ENCODE measurements around the gene GNB2. TPM values are rescaled to one million over a fixed set of nuclear protein-coding genes. Genes with fewer than 3 reads are reported as not detected.
"Not testable (repeated sequence)": the region's sequence is repeated elsewhere in the genome, so short reads cannot be mapped to it uniquely, and the experiment has no call there.

Gene GNB2
- total RNA-seq, 1 donor from 2014 or later, result 229 TPM

GRCh38 chr7:100692578-100692961, 19.0 kb downstream of the GNB2 start:
- Mint-ChIP-seq H3K4me3 (peak overlapping the region; percentile 95), H3K27ac (ENCODE audit: unreplicated experiment) (peak overlapping the region; percentile 93), H3K9me3 (no peaks in the 10 kb centered on the region), H3K36me3 (ENCODE audit: low read depth) (no peaks in the 10 kb centered on the region), H3K27me3 (ENCODE audit: low read depth) (peaks cover 26% of the 10 kb centered on the region), H3K4me1 (peaks cover 18% of the 10 kb centered on the region)
- no peak for TF ChIP-seq CTCF (conservative IDR thresholded peaks at IDR 0.05)
- no peak for DNase-seq (ENCODE audit: low read depth, low spot score)

DNA sequence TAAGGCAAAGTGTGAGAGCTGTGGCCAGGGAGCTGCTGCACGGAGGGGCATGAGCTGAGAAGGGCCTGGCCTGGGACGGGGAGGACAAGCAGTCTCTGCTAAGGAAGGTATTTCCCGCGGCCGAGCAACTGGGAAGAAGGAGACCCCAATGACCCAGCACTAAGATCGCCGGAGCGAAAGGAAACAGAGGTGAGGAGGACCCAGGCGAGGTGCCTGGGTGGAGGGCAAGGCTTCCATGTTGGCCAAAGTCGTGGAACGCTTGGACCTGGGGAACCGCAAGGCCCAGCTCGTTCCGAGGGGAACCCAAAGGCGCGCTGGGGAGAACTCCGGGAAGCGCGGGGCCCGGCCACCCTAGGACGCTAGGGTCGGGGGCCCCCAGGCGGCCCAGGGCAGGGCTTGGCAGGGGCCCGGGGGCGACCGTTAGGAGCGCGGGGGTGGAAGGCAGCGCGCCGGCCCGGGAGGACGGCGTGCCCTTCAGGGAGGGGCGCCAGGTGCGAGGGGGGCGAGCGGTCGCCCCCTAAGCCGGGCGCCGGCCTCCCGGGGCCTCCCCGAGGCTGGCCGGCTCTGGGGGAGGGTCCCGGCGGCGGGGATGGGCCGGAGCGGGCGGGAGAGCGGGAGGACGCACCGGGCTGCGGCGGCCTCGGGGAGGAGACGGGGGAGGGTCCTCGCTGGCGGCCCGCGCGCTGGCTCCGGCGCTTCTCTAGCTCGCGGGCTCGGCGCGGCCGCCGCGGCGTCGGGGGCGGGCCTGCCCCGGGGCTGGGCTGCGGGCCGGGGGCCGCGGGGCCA, 20.0 kb downstream of the GNB2 start:
- no peaks in the 10 kb centered on the region for H3K9me3 Mint-ChIP-seq
- H3K27ac Mint-ChIP-seq (ENCODE audit: unreplicated experiment), result peak overlapping the region; percentile 93
- no peak for DNase-seq (ENCODE audit: low read depth, low spot score)
- H3K36me3 Mint-ChIP-seq (ENCODE audit: low read depth), result no peaks in the 10 kb centered on the region
- H3K27me3 Mint-ChIP-seq (ENCODE audit: low read depth), result peaks cover 30% of the 10 kb centered on the region
- no peak for TF ChIP-seq CTCF (conservative IDR thresholded peaks at IDR 0.05)
- peak overlapping the region; percentile 95 for H3K4me3 Mint-ChIP-seq
- peaks cover 18% of the 10 kb centered on the region for H3K4me1 Mint-ChIP-seq

- TF ChIP-seq CTCF (conservative IDR thresholded peaks at IDR 0.05), result no peak
- Mint-ChIP-seq H3K9me3 (no peaks in the 10 kb centered on the region), H3K4me3 (peak within 1 kb of the TSS; percentile 95), H3K4me1 (peaks cover 18% of the 10 kb centered on the region), H3K27ac (ENCODE audit: unreplicated experiment) (peak within 1 kb of the TSS; percentile 93), H3K27me3 (ENCODE audit: low read depth) (peaks cover 37% of the 10 kb centered on the region), H3K36me3 (ENCODE audit: low read depth) (no peaks in the 10 kb centered on the region)
- DNase-seq (ENCODE audit: low read depth, low spot score), result peak; percentile 58
These were observed 20.7 kb downstream of the GNB2 start, which contains the start of gene GIGYF1 for GRCh38 chr7:100694098-100694745. GIGYF1 (minus strand) TSS chr7:100694250; CDS start chr7:100688238, 6,012 bp downstream.

DNA sequence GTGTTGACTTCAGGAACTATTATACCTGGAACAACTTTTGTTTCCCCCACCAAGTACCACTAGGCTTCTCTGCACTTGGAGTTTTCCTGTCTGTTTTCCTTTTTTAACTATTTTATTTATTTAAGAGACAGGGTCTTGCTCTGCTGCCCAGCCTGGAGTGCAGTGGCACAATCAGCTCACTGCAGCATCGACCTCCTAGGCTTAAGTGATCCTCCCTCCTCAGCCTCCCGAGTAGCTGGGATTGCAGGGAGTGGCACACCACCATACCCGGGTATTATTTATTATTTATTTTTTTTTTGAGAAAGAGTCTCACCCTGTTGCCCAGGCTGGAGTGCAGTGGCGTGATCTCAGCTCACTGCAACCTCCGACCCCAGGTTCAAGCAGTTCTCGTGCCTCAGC, 22.6 kb downstream of the GNB2 start:
- peaks cover 48% of the 10 kb centered on the region for H3K27me3 Mint-ChIP-seq (ENCODE audit: low read depth)
- H3K27ac Mint-ChIP-seq (ENCODE audit: unreplicated experiment), result no peak overlapping the region
- peaks cover 18% of the 10 kb centered on the region for H3K4me1 Mint-ChIP-seq
- DNase-seq (ENCODE audit: low read depth, low spot score), result no peak
- H3K9me3 Mint-ChIP-seq, result no peaks in the 10 kb centered on the region
- no peak for TF ChIP-seq CTCF (conservative IDR thresholded peaks at IDR 0.05)
- peak overlapping the region; percentile 85 for H3K4me3 Mint-ChIP-seq
- no peaks in the 10 kb centered on the region for H3K36me3 Mint-ChIP-seq (ENCODE audit: low read depth)

- peaks cover 51% of the 10 kb centered on the region for H3K27me3 Mint-ChIP-seq (ENCODE audit: low read depth)
These were observed 25.5 kb downstream of the GNB2 start for GRCh38 chr7:100699018-100699417.

DNA sequence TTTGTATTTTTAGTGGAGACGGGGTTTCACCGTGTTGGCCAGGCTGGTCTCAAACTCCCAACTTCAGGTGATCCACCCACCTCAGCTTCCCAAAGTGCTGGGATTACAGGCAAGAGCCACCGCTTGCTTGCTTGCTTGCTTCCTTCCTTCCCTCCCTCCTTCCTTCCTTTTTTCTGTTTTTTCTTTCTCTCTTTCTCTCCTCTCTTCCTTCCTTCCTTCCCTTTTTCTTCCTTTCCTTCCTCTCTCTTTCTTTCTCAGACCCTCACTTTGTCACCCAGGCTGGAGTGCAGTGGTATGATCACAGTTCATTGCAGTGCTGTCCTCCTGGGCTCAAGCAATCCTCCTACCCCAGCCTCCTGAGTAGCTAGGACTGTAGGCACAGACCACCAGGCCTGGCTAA, 27.5 kb downstream of the GNB2 start:
- H3K4me3 Mint-ChIP-seq; H3K4me1 Mint-ChIP-seq; H3K9me3 Mint-ChIP-seq; H3K36me3 Mint-ChIP-seq (ENCODE audit: low read depth); DNase-seq (ENCODE audit: low read depth, low spot score): not testable (repeated sequence)
- Mint-ChIP-seq H3K27me3 (ENCODE audit: low read depth) (peaks cover 36% of the 10 kb centered on the region), H3K27ac (ENCODE audit: unreplicated experiment) (peak overlapping the region; percentile 87)

More at GRCh38 chr7:100699018-100699417, 25.5 kb downstream of the GNB2 start:
- no peaks in the 10 kb centered on the region for H3K4me1 Mint-ChIP-seq
- H3K27ac Mint-ChIP-seq (ENCODE audit: unreplicated experiment), result no peak overlapping the region
- no peak for DNase-seq (ENCODE audit: low read depth, low spot score)
- H3K36me3 Mint-ChIP-seq (ENCODE audit: low read depth), result no peaks in the 10 kb centered on the region
- TF ChIP-seq CTCF (conservative IDR thresholded peaks at IDR 0.05), result no peak
- no peaks in the 10 kb centered on the region for H3K9me3 Mint-ChIP-seq
- H3K4me3 Mint-ChIP-seq, result peak overlapping the region; percentile 54
